ENCODE results near the gene MRPS7. TPM values are rescaled to one million over a fixed set of nuclear protein-coding genes. Genes with fewer than 3 reads are reported as not detected.
A peak's percentile ranks its signal among the peaks of the same experiment; 100 is the strongest.

Gene MRPS7
- total RNA-seq, 1 experiment from 2014 or later = 93.7 TPM

GRCh38 chr17:75267153-75267410 is 5.4 kb downstream of the MRPS7 start:
- H3K23me2 ChIP-seq (ENCODE audit: insufficient read length, low read depth, low read length, poor library complexity, severe bottlenecking) = peaks cover 23% of the 10 kb centered on the region
- no peak overlapping the region for H3K14ac ChIP-seq (ENCODE audit: insufficient read depth, low read length)
- no peak overlapping the region for H2BK20ac ChIP-seq (ENCODE audit: low read depth, low read length, poor library complexity, severe bottlenecking)
- no peaks in the 10 kb centered on the region for H3K9me3 Mint-ChIP-seq
- no peak overlapping the region for H3K4me2 ChIP-seq (ENCODE audit: insufficient read depth, insufficient read length, low read length)
- H3K4me1 ChIP-seq (ENCODE audit: insufficient read depth, low read length) = no peaks in the 10 kb centered on the region
- no peak overlapping the region for H3K18ac ChIP-seq (ENCODE audit: insufficient read length, low read depth, low read length)
- no peak overlapping the region for H2BK15ac ChIP-seq (ENCODE audit: low read depth, low read length)
- no peaks in the 10 kb centered on the region for H3K79me1 ChIP-seq (ENCODE audit: insufficient read depth, low read depth, low read length, poor library complexity, severe bottlenecking)
- peaks cover 2% of the 10 kb centered on the region; the same call in 1 of the 2 replicates for H3K79me2 ChIP-seq (ENCODE audit: insufficient read depth, low read length)
- H3K9me3 ChIP-seq (ENCODE audit: control insufficient read depth, low read depth, low read length) = no peaks in the 10 kb centered on the region
- H2BK120ac ChIP-seq (ENCODE audit: low read depth, low read length, poor library complexity, severe bottlenecking) = no peak overlapping the region
- H2AFZ ChIP-seq (ENCODE audit: low read length) = no peak overlapping the region
- no peaks in the 10 kb centered on the region for H3K27me3 ChIP-seq (ENCODE audit: insufficient read depth, low read length)
- TF ChIP-seq CTCF (conservative IDR thresholded peaks at IDR 0.05) = no peak
- H3K27ac ChIP-seq (ENCODE audit: insufficient read length, low read depth, low read length) = no peak overlapping the region
- no peak overlapping the region for H3K56ac ChIP-seq (ENCODE audit: insufficient read length, low read depth, low read length)
- no peaks in the 10 kb centered on the region for H4K20me1 ChIP-seq (ENCODE audit: control insufficient read depth, insufficient read depth, insufficient read length)
- peaks cover 8 to 50% (median 49%) of the 10 kb centered on the region in 3 experiments; a peak in 6 of 7 replicates for H3K36me3 Mint-ChIP-seq (ENCODE audit: insufficient read depth in 1 of 3, low read depth in 3 of 3)
- no CpG with 5 or more reads among the region's 2 CpGs for WGBS (ENCODE audit: extremely low coverage, insufficient read length, low lambda C conversion rate)
- no peak overlapping the region for H3K23ac ChIP-seq (ENCODE audit: insufficient read length, low read depth, low read length)
- no peak overlapping the region for H2AK5ac ChIP-seq (ENCODE audit: insufficient read length, low read length)
- peak overlapping the region in 1 of 3 experiments; percentile 85; a peak in 2 of 7 replicates for H3K27ac Mint-ChIP-seq
- no peak overlapping the region for H3K4ac ChIP-seq (ENCODE audit: low read depth, low read length)
- H4K5ac ChIP-seq (ENCODE audit: insufficient read length, low read depth, low read length) = no peak overlapping the region
- peaks cover 24 to 31% of the 10 kb centered on the region in 2 experiments for H3K4me1 Mint-ChIP-seq
- no peak overlapping the region for H3K4me3 Mint-ChIP-seq
- no peak for DNase-seq
- no peaks in the 10 kb centered on the region; the same call in 1 of the 2 replicates for H3K27me3 Mint-ChIP-seq (ENCODE audit: low read depth)
- no peak overlapping the region for H2BK12ac ChIP-seq (ENCODE audit: insufficient read length, low read depth, low read length)
- no peak overlapping the region for H3K9ac ChIP-seq (ENCODE audit: extremely low read depth, insufficient read length, low read length)
- H4K8ac ChIP-seq (replicated peaks; ENCODE audit: insufficient read length, low read depth, low read length) = no peak overlapping the region
- H3T11ph ChIP-seq (ENCODE audit: low read length) = no peak overlapping the region
- no peak overlapping the region for H4K91ac ChIP-seq (ENCODE audit: insufficient read length, low read depth, low read length)
- H2BK5ac ChIP-seq (ENCODE audit: insufficient read length, low read length) = no peak overlapping the region
